Activated T-helper 17 cell treated with anti-CD3 and anti-CD28 coated beads, Interleukin-2, amount 50 U/mL, for 72 hours (primary cell): ENCODE results near the gene APBB2. TPM values are rescaled to one million over a fixed set of nuclear protein-coding genes. Genes with fewer than 3 reads are reported as not detected.

ENCODE experiments used
- ATAC-seq: fragments of 150-1000 bp; cut with Tn5 transposase; replicated peaks from 2 replicates; pipeline ENCODE4 v1.10.0; 2021; ENCODE audit warnings: mild to moderate bottlenecking, moderate library complexity
- H3K27ac Mint-ChIP-seq: one replicate; pipeline ENCODE4 v1.8.0; 2022; ENCODE audit warnings: mixed read lengths
- H3K27me3 Mint-ChIP-seq: one replicate; pipeline ENCODE4 v1.8.0; 2022; ENCODE audit warnings: mixed read lengths
- H3K36me3 Mint-ChIP-seq: one replicate; pipeline ENCODE4 v1.8.0; 2022; ENCODE audit warnings: low read depth, mild to moderate bottlenecking, mixed read lengths
- H3K4me1 Mint-ChIP-seq: one replicate; pipeline ENCODE4 v1.8.0; 2022; ENCODE audit warnings: mixed read lengths
- H3K4me3 Mint-ChIP-seq: one replicate; pipeline ENCODE4 v1.8.0; 2022; ENCODE audit warnings: mild to moderate bottlenecking, mixed read lengths
- H3K9me3 Mint-ChIP-seq: one replicate; pipeline ENCODE4 v1.8.0; 2022; ENCODE audit warnings: mixed read lengths
- total RNA-seq, 2 donors: library from RNA; stranded (reverse); gene quantifications; one replicate each; pipeline ENCODE4 v1.2.3, GENCODE V29; 2022

Gene APBB2
- total RNA-seq, 2 donors from 2014 or later = 1.6 to 3.0 TPM

- H3K36me3 Mint-ChIP-seq = no peaks in the 10 kb centered on the region
- H3K27ac Mint-ChIP-seq = no peak overlapping the region
- H3K27me3 Mint-ChIP-seq = peaks cover 10% of the 10 kb centered on the region
- no peak for ATAC-seq
- H3K9me3 Mint-ChIP-seq = no peaks in the 10 kb centered on the region
- no peak overlapping the region for H3K4me3 Mint-ChIP-seq
- H3K4me1 Mint-ChIP-seq = no peaks in the 10 kb centered on the region
Observed at GRCh38 chr4:40871695-40872250, 342.6 kb downstream of the APBB2 start.

- peaks cover 10% of the 10 kb centered on the region for H3K27me3 Mint-ChIP-seq
- no peak for ATAC-seq
- no peaks in the 10 kb centered on the region for H3K4me1 Mint-ChIP-seq
- H3K9me3 Mint-ChIP-seq = no peaks in the 10 kb centered on the region
- no peak overlapping the region for H3K27ac Mint-ChIP-seq
- H3K4me3 Mint-ChIP-seq = no peak overlapping the region
- no peaks in the 10 kb centered on the region for H3K36me3 Mint-ChIP-seq
Observed at GRCh38 chr4:40870150-40870549, 344.2 kb downstream of the APBB2 start.

GRCh38 chr4:40865696-40866095 lies 348.6 kb downstream of the APBB2 start:
- Mint-ChIP-seq H3K4me1 (no peaks in the 10 kb centered on the region), H3K36me3 (no peaks in the 10 kb centered on the region), H3K9me3 (no peaks in the 10 kb centered on the region), H3K27me3 (peaks cover 3% of the 10 kb centered on the region), H3K27ac (no peak overlapping the region), H3K4me3 (no peak overlapping the region)
- ATAC-seq = no peak

DNA sequence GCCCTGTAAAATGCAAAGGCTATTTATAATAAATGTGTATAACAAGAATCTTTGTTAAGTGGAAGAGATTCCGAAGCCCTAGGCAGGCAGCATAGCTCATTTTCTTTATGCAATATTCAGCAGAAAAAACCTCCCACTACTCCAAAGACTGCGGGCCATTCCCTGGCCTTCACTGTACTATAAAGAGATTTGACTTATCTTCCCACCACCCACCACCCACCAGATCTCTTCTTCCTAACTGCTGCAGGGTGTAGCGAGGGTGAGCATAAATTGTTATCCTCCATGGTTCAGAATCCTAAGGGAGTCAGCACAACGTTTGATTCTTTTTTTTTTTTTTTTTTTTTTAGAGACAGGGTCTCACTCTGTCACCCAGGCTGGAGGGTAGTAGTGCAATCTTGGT lies 349.8 kb downstream of the APBB2 start:
- Mint-ChIP-seq H3K27me3 (peaks cover 11% of the 10 kb centered on the region), H3K27ac (no peak overlapping the region), H3K4me1 (no peaks in the 10 kb centered on the region), H3K36me3 (no peaks in the 10 kb centered on the region), H3K4me3 (no peak overlapping the region), H3K9me3 (no peaks in the 10 kb centered on the region)
- no peak for ATAC-seq

DNA sequence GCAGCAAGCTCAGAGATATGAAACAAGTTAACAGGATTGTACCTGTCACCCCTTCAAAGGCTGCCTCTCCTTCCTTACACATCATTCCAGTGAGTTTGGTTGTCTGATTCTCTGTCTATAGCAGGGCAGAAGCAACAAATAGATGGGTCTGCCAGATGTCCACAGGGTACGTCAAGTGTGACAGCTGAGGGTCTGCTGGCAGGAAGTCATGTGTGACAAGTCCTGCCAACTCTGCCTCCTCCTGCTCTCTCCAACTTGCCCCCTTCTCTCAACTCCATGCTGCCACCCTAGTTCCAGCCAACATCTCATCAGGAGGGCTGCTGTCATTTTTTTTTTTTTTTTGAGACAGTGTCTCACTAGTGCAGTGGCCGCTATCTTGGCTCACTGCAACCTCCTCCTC lies 355.4 kb downstream of the APBB2 start:
- Mint-ChIP-seq H3K4me1 (no peaks in the 10 kb centered on the region), H3K27me3 (peaks cover 37% of the 10 kb centered on the region), H3K4me3 (no peak overlapping the region), H3K27ac (no peak overlapping the region), H3K9me3 (no peaks in the 10 kb centered on the region), H3K36me3 (no peaks in the 10 kb centered on the region)
- ATAC-seq = no peak

GRCh38 chr4:40857956-40858355 lies 356.4 kb downstream of the APBB2 start:
- Mint-ChIP-seq H3K36me3 (no peaks in the 10 kb centered on the region), H3K9me3 (no peaks in the 10 kb centered on the region), H3K4me3 (no peak overlapping the region), H3K27ac (no peak overlapping the region), H3K27me3 (peaks cover 45% of the 10 kb centered on the region), H3K4me1 (no peaks in the 10 kb centered on the region)
- no peak for ATAC-seq

DNA sequence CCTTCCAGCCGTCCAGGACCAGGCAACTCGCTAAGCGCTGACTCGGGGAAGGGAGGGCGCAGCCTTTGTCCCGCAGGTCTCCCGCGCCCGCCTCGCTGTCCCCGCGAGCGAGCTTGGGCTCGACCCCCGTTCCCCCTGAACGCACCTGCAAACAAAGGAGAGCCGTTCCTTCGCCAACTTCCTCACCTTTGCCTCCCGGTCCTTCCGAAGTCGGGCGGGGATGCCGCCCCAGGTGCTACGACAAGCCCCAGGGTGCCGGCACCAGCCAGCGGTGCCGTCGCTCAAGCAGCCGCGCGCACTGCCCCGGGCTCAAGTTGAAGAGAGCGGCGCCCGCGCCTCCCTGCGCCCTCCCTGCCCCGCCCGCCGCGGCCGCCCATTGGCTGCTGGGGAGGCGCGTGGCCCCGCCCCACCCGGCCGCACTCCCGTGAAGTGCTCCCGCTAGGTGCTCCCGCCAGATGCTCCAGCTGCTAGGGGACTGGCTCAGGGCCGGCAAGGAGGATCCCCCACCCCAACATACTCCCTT lies 357.4 kb downstream of the APBB2 start:
- no peaks in the 10 kb centered on the region for H3K36me3 Mint-ChIP-seq
- no peak overlapping the region for H3K27ac Mint-ChIP-seq
- peaks cover 44% of the 10 kb centered on the region for H3K27me3 Mint-ChIP-seq
- H3K9me3 Mint-ChIP-seq = no peaks in the 10 kb centered on the region
- no peaks in the 10 kb centered on the region for H3K4me1 Mint-ChIP-seq
- H3K4me3 Mint-ChIP-seq = peak overlapping the region; percentile 46
- peak; percentile 96 for ATAC-seq

DNA sequence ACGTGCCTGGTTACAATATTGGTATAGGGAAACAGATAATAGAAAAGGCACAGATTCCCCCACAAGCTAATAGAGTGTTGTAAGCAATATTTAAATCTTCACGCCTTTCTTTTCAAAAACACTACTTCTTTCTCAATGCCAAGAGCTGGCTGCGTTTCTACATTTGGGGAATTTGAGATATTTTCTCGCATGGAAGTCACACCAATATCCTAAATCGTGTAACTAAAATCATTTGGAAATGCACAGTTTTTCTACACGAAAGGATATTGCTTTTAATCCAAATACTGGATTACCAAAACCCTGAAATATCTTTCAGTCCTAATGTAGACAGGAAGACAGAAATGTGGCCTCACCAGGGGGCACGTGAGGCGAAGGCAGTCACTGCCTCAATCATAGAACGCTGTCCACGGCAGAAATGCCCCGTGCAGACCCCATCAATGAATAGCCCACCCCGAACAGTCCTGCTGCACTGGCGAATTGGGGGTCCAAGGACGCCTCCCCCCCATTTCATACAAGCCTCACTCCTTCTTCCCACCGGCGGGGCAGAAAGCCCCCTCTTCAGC lies 358.0 kb downstream of the APBB2 start:
- ATAC-seq = no peak
- H3K27me3 Mint-ChIP-seq = peaks cover 43% of the 10 kb centered on the region
- H3K4me3 Mint-ChIP-seq = peak overlapping the region; percentile 46
- no peaks in the 10 kb centered on the region for H3K9me3 Mint-ChIP-seq
- H3K4me1 Mint-ChIP-seq = no peaks in the 10 kb centered on the region
- no peaks in the 10 kb centered on the region for H3K36me3 Mint-ChIP-seq
- H3K27ac Mint-ChIP-seq = no peak overlapping the region

DNA sequence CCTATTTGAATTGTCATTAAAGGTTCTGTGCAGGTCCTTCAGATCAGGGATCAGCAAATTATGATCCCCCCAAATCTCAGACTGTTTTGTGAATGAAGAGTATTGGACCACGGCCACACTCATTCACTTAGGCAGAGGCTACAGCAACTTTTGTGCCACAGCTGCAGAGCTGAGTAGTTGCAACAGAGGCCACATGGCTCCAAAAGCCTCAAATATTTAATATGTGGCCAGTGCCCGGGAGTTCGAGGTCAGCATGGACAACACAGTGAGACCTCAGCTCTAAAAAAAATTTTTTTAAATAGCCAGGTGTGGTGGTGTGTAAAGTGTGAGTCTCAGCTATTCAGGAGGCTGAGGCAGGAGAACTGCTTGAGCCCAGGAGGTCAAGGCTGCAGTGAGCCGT lies 363.8 kb downstream of the APBB2 start:
- no peaks in the 10 kb centered on the region for H3K36me3 Mint-ChIP-seq
- H3K27me3 Mint-ChIP-seq = peaks cover 20% of the 10 kb centered on the region
- no peaks in the 10 kb centered on the region for H3K9me3 Mint-ChIP-seq
- no peak overlapping the region for H3K27ac Mint-ChIP-seq
- ATAC-seq = no peak
- no peaks in the 10 kb centered on the region for H3K4me1 Mint-ChIP-seq
- H3K4me3 Mint-ChIP-seq = no peak overlapping the region

DNA sequence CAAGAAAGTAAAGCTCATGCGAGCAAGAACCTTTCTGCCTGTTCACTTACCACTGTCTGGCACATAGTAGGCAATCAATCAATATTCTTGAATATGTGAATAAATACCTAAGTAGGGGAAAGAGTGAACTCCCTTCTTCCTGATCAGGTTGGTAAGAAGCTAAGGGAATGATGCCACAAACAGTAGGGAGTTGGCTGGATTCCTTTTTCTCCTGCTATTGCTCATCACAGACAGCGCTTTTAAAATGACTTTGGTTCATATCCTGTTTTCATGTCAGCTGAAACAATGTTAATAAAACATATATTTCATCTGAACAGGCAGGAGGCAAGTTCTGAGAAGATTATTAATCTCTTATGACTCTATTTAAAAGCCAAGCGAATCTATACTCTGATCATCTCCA lies 365.4 kb downstream of the APBB2 start:
- H3K27ac Mint-ChIP-seq = no peak overlapping the region

DNA sequence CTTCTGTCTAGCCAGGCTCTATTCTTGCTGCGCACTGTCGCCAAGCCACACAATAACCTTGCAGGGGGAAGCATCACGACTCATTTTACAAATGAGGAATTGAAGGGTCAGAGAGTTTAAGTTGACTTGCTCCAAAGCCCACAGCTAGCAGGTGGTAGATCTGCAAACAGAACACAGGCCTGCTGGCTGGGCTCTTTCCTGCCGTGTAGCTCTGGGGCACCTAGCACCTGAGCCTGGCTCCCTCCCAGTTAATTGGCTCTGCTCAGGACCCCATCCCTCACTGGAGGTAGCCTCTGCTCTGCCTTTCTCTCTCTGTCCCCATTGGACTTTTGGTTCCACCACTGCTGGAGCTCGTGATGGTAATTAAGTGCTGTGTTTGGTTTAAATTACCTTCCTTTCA lies 366.1 kb downstream of the APBB2 start:
- Mint-ChIP-seq H3K9me3 (no peaks in the 10 kb centered on the region), H3K36me3 (no peaks in the 10 kb centered on the region)
- no peak for ATAC-seq

More for the DNA sequence above, 365.4 kb downstream of the APBB2 start:
- Mint-ChIP-seq H3K27me3 (peaks cover 14% of the 10 kb centered on the region), H3K9me3 (no peaks in the 10 kb centered on the region), H3K4me3 (no peak overlapping the region), H3K36me3 (no peaks in the 10 kb centered on the region), H3K4me1 (no peaks in the 10 kb centered on the region)
- no peak for ATAC-seq

DNA sequence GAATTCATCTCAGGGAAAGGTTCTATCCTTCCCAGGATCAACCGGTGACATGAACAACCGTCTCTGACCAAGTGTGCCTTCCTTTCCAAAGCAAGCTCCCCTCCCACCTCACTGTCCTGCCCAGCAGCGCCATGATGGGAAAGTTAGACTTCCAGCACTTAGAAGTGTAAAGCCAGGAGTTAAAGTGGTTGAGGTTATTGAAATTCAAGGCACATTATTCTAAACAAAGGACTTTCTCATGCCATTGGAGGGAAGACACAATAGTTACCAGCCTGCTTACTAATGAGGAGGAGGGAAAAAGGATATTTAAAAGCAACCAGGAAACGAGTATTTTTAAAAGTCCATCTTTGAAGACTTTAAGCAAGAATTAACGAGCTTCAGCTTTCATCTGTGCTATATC lies 367.8 kb downstream of the APBB2 start:
- Mint-ChIP-seq H3K27me3 (peaks cover 5% of the 10 kb centered on the region), H3K9me3 (no peaks in the 10 kb centered on the region), H3K27ac (no peak overlapping the region), H3K36me3 (no peaks in the 10 kb centered on the region), H3K4me3 (no peak overlapping the region), H3K4me1 (no peaks in the 10 kb centered on the region)
- ATAC-seq = no peak

More for the DNA sequence above, 366.1 kb downstream of the APBB2 start:
- peaks cover 10% of the 10 kb centered on the region for H3K27me3 Mint-ChIP-seq
- H3K4me1 Mint-ChIP-seq = no peaks in the 10 kb centered on the region
- no peak overlapping the region for H3K4me3 Mint-ChIP-seq
- no peak overlapping the region for H3K27ac Mint-ChIP-seq

DNA sequence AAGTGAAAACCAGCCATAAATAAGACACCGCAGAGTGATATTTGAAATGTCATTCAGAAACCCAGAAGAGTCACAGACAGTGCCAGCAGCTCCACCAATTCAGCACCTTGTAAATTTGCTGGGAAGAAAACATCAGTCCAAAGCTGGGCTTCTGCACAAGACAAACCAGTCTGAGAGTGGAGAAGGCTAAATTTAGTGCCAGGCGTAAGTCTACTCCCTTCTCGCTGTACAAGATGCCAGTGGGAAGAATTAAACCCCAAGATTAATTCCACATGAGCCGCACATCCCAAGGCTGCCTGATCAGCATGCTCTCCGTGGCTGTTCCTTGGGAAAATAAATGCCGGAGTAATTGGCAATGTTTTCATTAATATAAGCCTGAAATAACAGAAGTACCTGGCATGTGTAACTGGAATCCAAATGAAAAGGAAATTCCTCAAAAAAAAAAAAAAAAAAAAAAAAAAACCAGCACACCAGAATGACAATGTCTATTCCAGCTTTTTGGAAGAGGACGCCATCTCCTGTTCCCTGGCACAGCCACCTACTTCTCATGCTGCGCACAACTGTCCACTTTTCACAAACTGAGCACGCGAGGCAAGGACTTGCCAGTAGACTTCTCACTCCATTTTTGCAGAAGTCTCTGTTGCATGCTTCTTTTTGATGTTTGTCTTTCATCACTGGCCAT lies 369.0 kb downstream of the APBB2 start:
- Mint-ChIP-seq H3K4me3 (no peak overlapping the region), H3K27ac (no peak overlapping the region), H3K9me3 (no peaks in the 10 kb centered on the region), H3K36me3 (no peaks in the 10 kb centered on the region), H3K4me1 (no peaks in the 10 kb centered on the region), H3K27me3 (peaks cover 5% of the 10 kb centered on the region)
- no peak for ATAC-seq

- no peak overlapping the region for H3K27ac Mint-ChIP-seq
- no peaks in the 10 kb centered on the region for H3K9me3 Mint-ChIP-seq
- ATAC-seq = no peak
Observed at GRCh38 chr4:40844261-40844660, 370.1 kb downstream of the APBB2 start.

DNA sequence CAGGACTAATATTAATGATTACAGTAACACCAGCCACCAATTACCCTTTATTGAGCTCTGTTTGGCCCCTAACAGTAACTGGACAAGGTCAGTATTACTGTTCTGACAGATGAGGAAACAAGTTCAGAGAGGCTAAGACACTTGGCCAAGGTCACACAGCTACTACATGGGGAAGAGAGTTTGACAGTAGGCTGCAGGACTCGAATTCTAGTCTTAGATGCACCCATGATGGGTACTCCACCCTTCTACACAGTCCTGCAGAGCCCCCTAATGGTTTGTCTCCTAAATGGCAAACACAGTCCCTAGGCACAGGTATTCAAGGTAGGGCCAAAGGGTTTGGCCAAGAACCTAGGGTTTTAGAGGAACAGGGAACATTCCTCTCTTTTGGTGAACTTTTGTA lies 370.6 kb downstream of the APBB2 start:
- H3K27me3 Mint-ChIP-seq = peaks cover 3% of the 10 kb centered on the region
- ATAC-seq = peak; percentile 68
- no peaks in the 10 kb centered on the region for H3K36me3 Mint-ChIP-seq
- H3K9me3 Mint-ChIP-seq = no peaks in the 10 kb centered on the region
- no peak overlapping the region for H3K4me3 Mint-ChIP-seq
- no peaks in the 10 kb centered on the region for H3K4me1 Mint-ChIP-seq
- H3K27ac Mint-ChIP-seq = no peak overlapping the region

More at GRCh38 chr4:40844261-40844660, 370.1 kb downstream of the APBB2 start:
- H3K4me1 Mint-ChIP-seq = no peaks in the 10 kb centered on the region
- H3K4me3 Mint-ChIP-seq = no peak overlapping the region
- H3K36me3 Mint-ChIP-seq = no peaks in the 10 kb centered on the region
- H3K27me3 Mint-ChIP-seq = peaks cover 5% of the 10 kb centered on the region
